ENCODE data around the gene TMCC1.
"Not testable (repeated sequence)": the region's sequence is repeated elsewhere in the genome, so short reads cannot be mapped to it uniquely, and the experiment has no call there.

The TMCC1 gene

GRCh38 chr3:129892486-129892856, 1.0 kb downstream of the TMCC1 start:
- peak overlapping the region; percentile 96 for H3K27ac ChIP-seq
- TF ChIP-seq CTCF (conservative IDR thresholded peaks at IDR 0.05): no peak

GRCh38 chr3:129890891-129891290, 2.6 kb downstream of the TMCC1 start:
- no peak for TF ChIP-seq CTCF (conservative IDR thresholded peaks at IDR 0.05)
- H3K27ac ChIP-seq: peak overlapping the region; percentile 96

- H3K27ac ChIP-seq: no peak overlapping the region
- TF ChIP-seq CTCF (conservative IDR thresholded peaks at IDR 0.05): no peak
Measured at GRCh38 chr3:129890125-129890524, 3.4 kb downstream of the TMCC1 start.

GRCh38 chr3:129888771-129889170, 4.7 kb downstream of the TMCC1 start:
- H3K27ac ChIP-seq: no peak overlapping the region
- TF ChIP-seq CTCF (conservative IDR thresholded peaks at IDR 0.05): no peak

- TF ChIP-seq CTCF (conservative IDR thresholded peaks at IDR 0.05): no peak
- peak overlapping the region; percentile 46 for H3K27ac ChIP-seq
Measured at GRCh38 chr3:129881261-129881660, 12.2 kb downstream of the TMCC1 start.

- no peak for TF ChIP-seq CTCF (conservative IDR thresholded peaks at IDR 0.05)
Measured at GRCh38 chr3:129878355-129878754, 15.2 kb downstream of the TMCC1 start.

GRCh38 chr3:129874479-129874878, 19.0 kb downstream of the TMCC1 start:
- H3K27ac ChIP-seq: not testable (repeated sequence)

More at GRCh38 chr3:129878355-129878754, 15.2 kb downstream of the TMCC1 start:
- no peak overlapping the region for H3K27ac ChIP-seq

- no peak overlapping the region for H3K27ac ChIP-seq
- no peak for TF ChIP-seq CTCF (conservative IDR thresholded peaks at IDR 0.05)
Measured at GRCh38 chr3:129868912-129869311, 24.6 kb downstream of the TMCC1 start.
